HepG2 (cell line): ENCODE measurements around the gene JAG1. TPM values are rescaled to one million over a fixed set of nuclear protein-coding genes. Genes with fewer than 3 reads are reported as not detected.
A peak's percentile ranks its signal among the peaks of the same experiment; 100 is the strongest.

Experiments
- ARNT2 ChIP-seq: sonication (generic); formaldehyde crosslinking; IDR thresholded peaks from 2 replicates; pipeline ENCODE4 v1.8.0; 2022; ENCODE audit warnings: mild to moderate bottlenecking, low read depth, missing genetic modification reagents, moderate library complexity
- FOXC1 ChIP-seq: sonication (generic); formaldehyde crosslinking; IDR thresholded peaks from 2 replicates; pipeline ENCODE4 v1.8.0; 2022; ENCODE audit warnings: mild to moderate bottlenecking, missing genetic modification reagents, borderline replicate concordance
- HOXA3 ChIP-seq: sonication (generic); formaldehyde crosslinking; IDR thresholded peaks from 2 replicates; pipeline ENCODE4 v1.5.0; 2020; ENCODE audit warnings: missing genetic modification reagents
- KAT8 ChIP-seq: IDR thresholded peaks from 2 replicates; pipeline ENCODE4 v1.6.1; 2016; ENCODE audit warnings: missing genetic modification reagents, missing compliant biosample characterization
- MIER3 ChIP-seq: IDR thresholded peaks from 2 replicates; pipeline ENCODE4 v1.6.1; 2016; ENCODE audit warnings: missing compliant biosample characterization, borderline replicate concordance
- MYNN ChIP-seq: sonication (generic); formaldehyde crosslinking; IDR thresholded peaks from 2 replicates; pipeline ENCODE4 v1.4.0; 2020; ENCODE audit warnings: mild to moderate bottlenecking, low read depth, missing genetic modification reagents
- NONO ChIP-seq, 2 experiments: fragments of 450-650 bp in 1 of 2; sonication (generic) in 1 of 2; formaldehyde crosslinking in 1 of 2; IDR thresholded peaks in 1 of 2; conservative IDR thresholded peaks in 1 of 2; 2 replicates each; pipeline versions ENCODE4 v1.6.1 to v1.8.0; 2017 to 2022; ENCODE audit warnings: mild to moderate bottlenecking in 1 of 2, missing genetic modification reagents in 1 of 2, moderate library complexity in 1 of 2
- TGIF2 ChIP-seq: IDR thresholded peaks from 2 replicates; pipeline ENCODE4 v1.6.1; 2016; ENCODE audit warnings: control low read depth, missing compliant biosample characterization
- ZNF10 ChIP-seq: sonication (generic); formaldehyde crosslinking; IDR thresholded peaks from 2 replicates; pipeline ENCODE4 v1.4.0; 2020; ENCODE audit warnings: mild to moderate bottlenecking, low read depth, missing genetic modification reagents, borderline replicate concordance
- ZNF30 ChIP-seq: sonication (generic); formaldehyde crosslinking; IDR thresholded peaks from 2 replicates; pipeline ENCODE4 v1.5.0; 2020; ENCODE audit warnings: mild to moderate bottlenecking, missing genetic modification reagents
- ZNF329 ChIP-seq: sonication (generic); formaldehyde crosslinking; IDR thresholded peaks from 2 replicates; pipeline ENCODE4 v1.9.0; 2021; ENCODE audit warnings: low read depth, mild to moderate bottlenecking, missing genetic modification reagents
- ZNF432 ChIP-seq: sonication (generic); formaldehyde crosslinking; IDR thresholded peaks from 2 replicates; pipeline ENCODE4 v1.5.0; 2020; ENCODE audit warnings: missing genetic modification reagents, mild to moderate bottlenecking, borderline replicate concordance
- ZNF605 ChIP-seq: sonication (generic); formaldehyde crosslinking; IDR thresholded peaks from 2 replicates; pipeline ENCODE4 v1.8.0; 2022; ENCODE audit warnings: mild to moderate bottlenecking, missing genetic modification reagents
- ZNF7 ChIP-seq: IDR thresholded peaks from 2 replicates; pipeline ENCODE4 v1.6.1; 2016; ENCODE audit warnings: missing biosample characterization, missing genetic modification reagents
- ZNF775 ChIP-seq: sonication (generic); formaldehyde crosslinking; IDR thresholded peaks from 2 replicates; pipeline ENCODE4 v1.4.0; 2020; ENCODE audit warnings: missing genetic modification reagents, mild to moderate bottlenecking, moderate library complexity, borderline replicate concordance
- ZNF816 ChIP-seq: sonication (generic); formaldehyde crosslinking; IDR thresholded peaks from 2 replicates; pipeline ENCODE4 v1.8.0; 2022; ENCODE audit warnings: missing genetic modification reagents, mild to moderate bottlenecking, borderline replicate concordance
- ZSCAN12 ChIP-seq: sonication (generic); formaldehyde crosslinking; IDR thresholded peaks from 2 replicates; pipeline ENCODE4 v1.9.0; 2021; ENCODE audit warnings: mild to moderate bottlenecking, missing genetic modification reagents
- polyA plus RNA-seq, 8 experiments: library from polyadenylated mRNA; depleted of rRNA in 3 of 8; stranded (reverse) in 7 of 8; unstranded in 1 of 8; fragments of >200 nt; fragmentation: Illumina TruSeq in 4 of 8; extraction: Trizol in 4 of 8; gene quantifications; 2 replicates each; pipeline versions ENCODE4 v1.2.1 to v1.2.3, GENCODE V29; 2011 to 2016; ENCODE audit warnings: low read depth in 4 of 8, missing spikeins in 1 of 8, mixed read lengths in 1 of 8; ENCODE audit not compliant: insufficient read depth in 1 of 8
- total RNA-seq, 5 experiments: library from RNA; depleted of rRNA; stranded (reverse); fragments of >200 nt; fragmentation: Illumina TruSeq; extraction: Trizol; gene quantifications; 2 replicates each; pipeline ENCODE4 v1.2.3, GENCODE V29; 2016; ENCODE audit warnings: low read depth in 1 of 5
- TF ChIP-seq, protein P1 (sequence below): sonication (generic); formaldehyde crosslinking; IDR thresholded peaks from 2 replicates; pipeline ENCODE4 v1.5.1; 2020; ENCODE audit warnings: mild to moderate bottlenecking, missing genetic modification reagents, moderate library complexity
- TF ChIP-seq, protein P2 (sequence below), 2 experiments: sonication (generic) in 1 of 2; formaldehyde crosslinking in 1 of 2; IDR thresholded peaks; 2 replicates each; pipeline versions ENCODE4 v1.4.0 to v1.6.1; 2016 to 2020; ENCODE audit warnings: borderline replicate concordance in 1 of 2, low read depth in 1 of 2, mild to moderate bottlenecking in 1 of 2, missing genetic modification reagents in 1 of 2
- TF ChIP-seq, protein P3 (sequence below): IDR thresholded peaks from 2 replicates; pipeline ENCODE4 v1.6.1; 2012; ENCODE audit warnings: inconsistent platforms
- TF ChIP-seq, protein P4 (sequence below): fragments of 450-650 bp; IDR thresholded peaks from 2 replicates; pipeline ENCODE4 v1.6.1; 2017; ENCODE audit warnings: mild to moderate bottlenecking

JAG1 gene
- total and polyA plus RNA-seq, 2 of the 13 experiments (the other 11 are each of a cell fraction or from before 2014, with no cell fraction given), result 47.1 to 56.3 TPM

DNA sequence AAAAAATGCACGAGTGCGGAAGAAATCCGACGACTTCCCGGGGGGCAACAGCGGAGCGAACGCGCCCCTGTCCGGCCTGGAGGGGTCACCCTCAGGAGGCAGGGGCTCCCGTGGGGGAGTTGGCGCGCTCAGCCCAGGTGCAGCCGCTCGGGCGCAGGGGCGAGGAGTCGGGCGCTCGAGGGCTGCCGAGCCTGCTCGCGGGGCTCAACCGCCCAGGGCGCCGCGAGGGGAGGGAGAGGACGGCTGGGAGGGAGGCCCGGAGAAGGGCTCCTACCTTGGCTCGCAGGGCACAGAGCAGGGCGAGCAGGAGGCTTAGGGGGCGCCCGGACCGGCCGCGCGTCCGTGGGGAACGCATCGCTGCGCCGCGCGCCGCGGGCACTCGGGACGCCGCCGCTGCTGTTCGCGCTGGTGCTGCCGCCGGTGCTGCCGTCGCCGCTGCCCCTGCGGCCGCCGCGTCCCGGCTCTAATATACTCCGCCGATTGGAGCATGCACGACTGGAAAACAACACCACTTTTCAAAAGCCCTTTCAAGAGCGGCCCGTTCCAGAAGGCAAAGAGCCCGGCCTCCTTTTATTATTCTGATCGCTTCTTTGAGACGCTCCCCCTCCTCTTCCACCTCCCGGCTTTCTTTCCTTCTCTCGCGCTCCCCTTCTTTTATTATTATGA is 490 bp downstream of the JAG1 start (continued):
- TF ChIP-seq NONO (IDR thresholded peaks at IDR 0.05) (no peak), NONO (CRISPR knock-in tag; conservative IDR thresholded peaks at IDR 0.05) (no peak; the same call in 1 of the 2 replicates), ZNF7 (CRISPR knock-in tag) (no peak), ZNF10 (no peak), ZNF329 (no peak; the same call in 1 of the 2 replicates), MIER3 (no peak), MYNN (no peak), ZNF605 (CRISPR knock-in tag) (no peak), ZNF30 (CRISPR knock-in tag) (no peak), KAT8 (CRISPR knock-in tag) (no peak), TGIF2 (CRISPR knock-in tag) (no peak), FOXC1 (0 out of 2 replicates have a peak, but pooled peaks have one; percentile 0), HOXA3 (CRISPR knock-in tag) (no peak; the same call in 1 of the 2 replicates), ZSCAN12 (CRISPR knock-in tag) (no peak), ARNT2 (peak; percentile 23; the same call in 1 of the 2 replicates), ZNF816 (CRISPR knock-in tag) (no peak), ZNF432 (CRISPR knock-in tag) (0 out of 2 replicates have a peak, but pooled peaks have one; percentile 8), ZNF775 (CRISPR knock-in tag) (no peak)
- TF ChIP-seq, protein P1, sequence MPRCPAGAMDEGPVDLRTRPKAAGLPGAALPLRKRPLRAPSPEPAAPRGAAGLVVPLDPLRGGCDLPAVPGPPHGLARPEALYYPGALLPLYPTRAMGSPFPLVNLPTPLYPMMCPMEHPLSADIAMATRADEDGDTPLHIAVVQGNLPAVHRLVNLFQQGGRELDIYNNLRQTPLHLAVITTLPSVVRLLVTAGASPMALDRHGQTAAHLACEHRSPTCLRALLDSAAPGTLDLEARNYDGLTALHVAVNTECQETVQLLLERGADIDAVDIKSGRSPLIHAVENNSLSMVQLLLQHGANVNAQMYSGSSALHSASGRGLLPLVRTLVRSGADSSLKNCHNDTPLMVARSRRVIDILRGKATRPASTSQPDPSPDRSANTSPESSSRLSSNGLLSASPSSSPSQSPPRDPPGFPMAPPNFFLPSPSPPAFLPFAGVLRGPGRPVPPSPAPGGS (CRISPR knock-in tag), result peak; percentile 56; the same call in 1 of the 2 replicates
- TF ChIP-seq, protein P2, sequence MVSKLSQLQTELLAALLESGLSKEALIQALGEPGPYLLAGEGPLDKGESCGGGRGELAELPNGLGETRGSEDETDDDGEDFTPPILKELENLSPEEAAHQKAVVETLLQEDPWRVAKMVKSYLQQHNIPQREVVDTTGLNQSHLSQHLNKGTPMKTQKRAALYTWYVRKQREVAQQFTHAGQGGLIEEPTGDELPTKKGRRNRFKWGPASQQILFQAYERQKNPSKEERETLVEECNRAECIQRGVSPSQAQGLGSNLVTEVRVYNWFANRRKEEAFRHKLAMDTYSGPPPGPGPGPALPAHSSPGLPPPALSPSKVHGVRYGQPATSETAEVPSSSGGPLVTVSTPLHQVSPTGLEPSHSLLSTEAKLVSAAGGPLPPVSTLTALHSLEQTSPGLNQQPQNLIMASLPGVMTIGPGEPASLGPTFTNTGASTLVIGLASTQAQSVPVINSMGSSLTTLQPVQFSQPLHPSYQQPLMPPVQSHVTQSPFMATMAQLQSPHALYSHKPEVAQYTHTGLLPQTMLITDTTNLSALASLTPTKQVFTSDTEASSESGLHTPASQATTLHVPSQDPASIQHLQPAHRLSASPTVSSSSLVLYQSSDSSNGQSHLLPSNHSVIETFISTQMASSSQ (IDR thresholded peaks at IDR 0.05; ENCODE audit: low read depth), result no peak
- TF ChIP-seq, protein P2 (CRISPR knock-in tag; IDR thresholded peaks at IDR 0.05; ENCODE audit: borderline replicate concordance), result no peak
- TF ChIP-seq, protein P3, sequence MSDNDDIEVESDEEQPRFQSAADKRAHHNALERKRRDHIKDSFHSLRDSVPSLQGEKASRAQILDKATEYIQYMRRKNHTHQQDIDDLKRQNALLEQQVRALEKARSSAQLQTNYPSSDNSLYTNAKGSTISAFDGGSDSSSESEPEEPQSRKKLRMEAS, result 0 out of 2 replicates have a peak, but pooled peaks have one; percentile 31
- TF ChIP-seq, protein P4, sequence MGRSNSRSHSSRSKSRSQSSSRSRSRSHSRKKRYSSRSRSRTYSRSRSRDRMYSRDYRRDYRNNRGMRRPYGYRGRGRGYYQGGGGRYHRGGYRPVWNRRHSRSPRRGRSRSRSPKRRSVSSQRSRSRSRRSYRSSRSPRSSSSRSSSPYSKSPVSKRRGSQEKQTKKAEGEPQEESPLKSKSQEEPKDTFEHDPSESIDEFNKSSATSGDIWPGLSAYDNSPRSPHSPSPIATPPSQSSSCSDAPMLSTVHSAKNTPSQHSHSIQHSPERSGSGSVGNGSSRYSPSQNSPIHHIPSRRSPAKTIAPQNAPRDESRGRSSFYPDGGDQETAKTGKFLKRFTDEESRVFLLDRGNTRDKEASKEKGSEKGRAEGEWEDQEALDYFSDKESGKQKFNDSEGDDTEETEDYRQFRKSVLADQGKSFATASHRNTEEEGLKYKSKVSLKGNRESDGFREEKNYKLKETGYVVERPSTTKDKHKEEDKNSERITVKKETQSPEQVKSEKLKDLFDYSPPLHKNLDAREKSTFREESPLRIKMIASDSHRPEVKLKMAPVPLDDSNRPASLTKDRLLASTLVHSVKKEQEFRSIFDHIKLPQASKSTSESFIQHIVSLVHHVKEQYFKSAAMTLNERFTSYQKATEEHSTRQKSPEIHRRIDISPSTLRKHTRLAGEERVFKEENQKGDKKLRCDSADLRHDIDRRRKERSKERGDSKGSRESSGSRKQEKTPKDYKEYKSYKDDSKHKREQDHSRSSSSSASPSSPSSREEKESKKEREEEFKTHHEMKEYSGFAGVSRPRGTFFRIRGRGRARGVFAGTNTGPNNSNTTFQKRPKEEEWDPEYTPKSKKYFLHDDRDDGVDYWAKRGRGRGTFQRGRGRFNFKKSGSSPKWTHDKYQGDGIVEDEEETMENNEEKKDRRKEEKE, result no peak
